Measurements from ENCODE around the gene SH3RF3.

The SH3RF3 gene

DNA sequence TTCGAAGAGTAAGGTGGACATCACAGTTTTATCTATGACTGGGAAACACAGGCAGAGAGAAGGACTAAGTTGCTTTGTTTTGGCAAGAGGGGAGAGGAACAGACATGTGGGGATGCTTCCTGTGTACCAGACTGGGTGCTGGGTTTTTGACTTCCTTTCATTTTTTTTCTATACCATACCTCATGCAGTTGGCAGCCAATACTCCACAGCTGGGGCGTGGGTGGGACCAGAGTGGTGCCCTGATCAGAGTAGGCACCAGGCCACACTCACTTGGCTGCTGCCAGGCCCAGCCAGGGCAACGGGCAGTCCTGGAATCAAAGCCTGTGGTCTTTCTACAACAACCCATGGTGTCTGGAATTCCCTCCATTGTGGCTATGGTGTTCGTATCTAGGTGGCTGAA is 45.2 kb downstream of the SH3RF3 start:
- no peak for TF ChIP-seq YY1 (IDR thresholded peaks at IDR 0.05; ENCODE audit: insufficient read depth, insufficient read length)
- no peak for TF ChIP-seq ZNF274 (IDR thresholded peaks at IDR 0.05; ENCODE audit: low read depth, low read length)
- no peak for TF ChIP-seq SUZ12 (IDR thresholded peaks at IDR 0.05; ENCODE audit: extremely low read depth, insufficient read depth, insufficient read length)
- Histone ChIP-seq H3K4me3 (ENCODE audit: insufficient read length, low read depth) (no peak overlapping the region), H3K27me3 (ENCODE audit: insufficient read depth, insufficient read length) (no peaks in the 10 kb centered on the region), H3K9me3 (ENCODE audit: insufficient read depth, low read length) (peaks cover 8% of the 10 kb centered on the region; the same call in 1 of the 2 replicates), H3K9ac (ENCODE audit: insufficient read length, low read depth) (no peak overlapping the region), H3K4me1 (ENCODE audit: insufficient read depth, insufficient read length) (peaks cover 22% of the 10 kb centered on the region), H3K36me3 (ENCODE audit: insufficient read depth, insufficient read length, low read length) (no peaks in the 10 kb centered on the region)
- DNase-seq (ENCODE audit: low read depth, low spot score), result no peak

GRCh38 chr2:109174626-109175349 is 45.8 kb downstream of the SH3RF3 start:
- no peaks in the 10 kb centered on the region for H3K36me3 ChIP-seq (ENCODE audit: insufficient read depth, insufficient read length, low read length)
- H3K9me3 ChIP-seq (ENCODE audit: insufficient read depth, low read length), result peaks cover 14% of the 10 kb centered on the region; the same call in 1 of the 2 replicates
- TF ChIP-seq ZNF274 (IDR thresholded peaks at IDR 0.05; ENCODE audit: low read depth, low read length) (no peak), SUZ12 (IDR thresholded peaks at IDR 0.05; ENCODE audit: extremely low read depth, insufficient read depth, insufficient read length) (no peak), YY1 (IDR thresholded peaks at IDR 0.05; ENCODE audit: insufficient read depth, insufficient read length) (no peak)
- H3K27me3 ChIP-seq (ENCODE audit: insufficient read depth, insufficient read length), result no peaks in the 10 kb centered on the region
- H3K4me1 ChIP-seq (ENCODE audit: insufficient read depth, insufficient read length), result peaks cover 22% of the 10 kb centered on the region
- H3K9ac ChIP-seq (ENCODE audit: insufficient read length, low read depth), result no peak overlapping the region
- H3K4me3 ChIP-seq (ENCODE audit: insufficient read length, low read depth), result no peak overlapping the region
- DNase-seq (ENCODE audit: low read depth, low spot score), result no peak

GRCh38 chr2:109175350-109175678 is 46.3 kb downstream of the SH3RF3 start:
- H3K4me1 ChIP-seq (ENCODE audit: insufficient read depth, insufficient read length), result peaks cover 22% of the 10 kb centered on the region
- TF ChIP-seq SUZ12 (IDR thresholded peaks at IDR 0.05; ENCODE audit: extremely low read depth, insufficient read depth, insufficient read length) (no peak), YY1 (IDR thresholded peaks at IDR 0.05; ENCODE audit: insufficient read depth, insufficient read length) (no peak), ZNF274 (IDR thresholded peaks at IDR 0.05; ENCODE audit: low read depth, low read length) (no peak)
- peaks cover 19% of the 10 kb centered on the region; the same call in 1 of the 2 replicates for H3K9me3 ChIP-seq (ENCODE audit: insufficient read depth, low read length)
- DNase-seq (ENCODE audit: low read depth, low spot score), result no peak
- H3K9ac ChIP-seq (ENCODE audit: insufficient read length, low read depth), result no peak overlapping the region
- no peak overlapping the region for H3K4me3 ChIP-seq (ENCODE audit: insufficient read length, low read depth)
- H3K27me3 ChIP-seq (ENCODE audit: insufficient read depth, insufficient read length), result no peaks in the 10 kb centered on the region
- no peaks in the 10 kb centered on the region for H3K36me3 ChIP-seq (ENCODE audit: insufficient read depth, insufficient read length, low read length)

GRCh38 chr2:109176928-109177327 is 47.9 kb downstream of the SH3RF3 start:
- DNase-seq (ENCODE audit: low read depth, low spot score), result peak; percentile 16
- H3K4me1 ChIP-seq (ENCODE audit: insufficient read depth, insufficient read length), result peaks cover 22% of the 10 kb centered on the region
- no peak overlapping the region for H3K4me3 ChIP-seq (ENCODE audit: insufficient read length, low read depth)
- H3K9me3 ChIP-seq (ENCODE audit: insufficient read depth, low read length), result peaks cover 20% of the 10 kb centered on the region; the same call in 1 of the 2 replicates
- H3K36me3 ChIP-seq (ENCODE audit: insufficient read depth, insufficient read length, low read length), result no peaks in the 10 kb centered on the region
- H3K27me3 ChIP-seq (ENCODE audit: insufficient read depth, insufficient read length), result no peaks in the 10 kb centered on the region
- H3K9ac ChIP-seq (ENCODE audit: insufficient read length, low read depth), result no peak overlapping the region
- no peak for TF ChIP-seq ZNF274 (IDR thresholded peaks at IDR 0.05; ENCODE audit: low read depth, low read length)
- TF ChIP-seq SUZ12 (IDR thresholded peaks at IDR 0.05; ENCODE audit: extremely low read depth, insufficient read depth, insufficient read length), result no peak
- TF ChIP-seq YY1 (IDR thresholded peaks at IDR 0.05; ENCODE audit: insufficient read depth, insufficient read length), result no peak

- Histone ChIP-seq H3K27me3 (ENCODE audit: insufficient read depth, insufficient read length) (no peaks in the 10 kb centered on the region), H3K9me3 (ENCODE audit: insufficient read depth, low read length) (peaks cover 20% of the 10 kb centered on the region; the same call in 1 of the 2 replicates), H3K4me3 (ENCODE audit: insufficient read length, low read depth) (no peak overlapping the region), H3K4me1 (ENCODE audit: insufficient read depth, insufficient read length) (peaks cover 15% of the 10 kb centered on the region), H3K9ac (ENCODE audit: insufficient read length, low read depth) (no peak overlapping the region), H3K36me3 (ENCODE audit: insufficient read depth, insufficient read length, low read length) (no peaks in the 10 kb centered on the region)
- no peak for DNase-seq (ENCODE audit: low read depth, low spot score)
- TF ChIP-seq SUZ12 (IDR thresholded peaks at IDR 0.05; ENCODE audit: extremely low read depth, insufficient read depth, insufficient read length) (no peak), ZNF274 (IDR thresholded peaks at IDR 0.05; ENCODE audit: low read depth, low read length) (no peak), YY1 (IDR thresholded peaks at IDR 0.05; ENCODE audit: insufficient read depth, insufficient read length) (no peak)
These were observed 48.6 kb downstream of the SH3RF3 start for GRCh38 chr2:109177635-109178034.

DNA sequence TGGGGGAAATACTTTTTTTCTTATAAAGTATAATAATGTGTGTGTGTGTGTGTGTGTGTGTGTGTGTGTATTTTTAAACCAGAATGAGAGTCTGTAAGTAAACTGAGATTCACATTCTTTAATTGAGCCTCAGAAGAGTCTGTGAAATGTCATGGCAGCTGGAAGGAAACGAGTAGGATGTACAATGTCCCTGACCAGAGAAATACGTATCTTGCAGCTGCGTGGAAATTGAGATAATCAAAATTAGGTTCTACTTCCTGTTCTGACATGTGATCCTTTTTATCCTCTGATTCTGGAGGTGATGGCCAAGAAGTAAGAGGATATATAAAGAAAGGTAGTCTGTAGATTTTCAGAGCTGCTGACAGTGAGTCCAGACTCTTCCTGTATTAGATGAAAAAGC is 50.0 kb downstream of the SH3RF3 start:
- Histone ChIP-seq H3K27me3 (ENCODE audit: insufficient read depth, insufficient read length) (no peaks in the 10 kb centered on the region), H3K4me3 (ENCODE audit: insufficient read length, low read depth) (no peak overlapping the region), H3K9ac (ENCODE audit: insufficient read length, low read depth) (no peak overlapping the region), H3K9me3 (ENCODE audit: insufficient read depth, low read length) (peaks cover 20% of the 10 kb centered on the region; the same call in 1 of the 2 replicates), H3K36me3 (ENCODE audit: insufficient read depth, insufficient read length, low read length) (no peaks in the 10 kb centered on the region), H3K4me1 (ENCODE audit: insufficient read depth, insufficient read length) (peaks cover 6% of the 10 kb centered on the region)
- DNase-seq (ENCODE audit: low read depth, low spot score), result no peak
- TF ChIP-seq ZNF274 (IDR thresholded peaks at IDR 0.05; ENCODE audit: low read depth, low read length) (no peak), YY1 (IDR thresholded peaks at IDR 0.05; ENCODE audit: insufficient read depth, insufficient read length) (no peak), SUZ12 (IDR thresholded peaks at IDR 0.05; ENCODE audit: extremely low read depth, insufficient read depth, insufficient read length) (no peak)

DNA sequence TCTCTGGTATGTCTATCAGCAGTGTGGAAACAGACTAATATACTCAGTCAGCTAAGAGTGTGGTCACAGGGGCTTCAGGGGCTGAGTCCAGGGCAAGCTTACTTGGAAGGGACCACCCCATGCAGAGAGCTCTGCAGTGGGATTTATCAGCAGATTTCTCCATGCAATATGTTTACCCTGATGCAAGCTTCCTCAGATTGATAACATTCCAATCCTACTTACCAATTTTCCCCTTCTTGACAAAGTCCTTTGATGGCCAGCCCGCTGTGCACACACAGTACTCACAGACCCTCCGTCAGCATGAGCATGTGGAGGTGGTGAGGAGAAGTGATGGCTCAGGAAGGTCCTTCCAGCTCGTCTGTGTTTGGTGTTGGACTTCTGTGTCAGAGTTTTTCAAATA is 51.8 kb downstream of the SH3RF3 start:
- Histone ChIP-seq H3K9ac (ENCODE audit: insufficient read length, low read depth) (no peak overlapping the region), H3K4me3 (ENCODE audit: insufficient read length, low read depth) (no peak overlapping the region), H3K27me3 (ENCODE audit: insufficient read depth, insufficient read length) (no peaks in the 10 kb centered on the region), H3K36me3 (ENCODE audit: insufficient read depth, insufficient read length, low read length) (no peaks in the 10 kb centered on the region), H3K4me1 (ENCODE audit: insufficient read depth, insufficient read length) (peaks cover 5% of the 10 kb centered on the region), H3K9me3 (ENCODE audit: insufficient read depth, low read length) (peaks cover 14% of the 10 kb centered on the region; the same call in 1 of the 2 replicates)
- DNase-seq (ENCODE audit: low read depth, low spot score), result no peak
- TF ChIP-seq YY1 (IDR thresholded peaks at IDR 0.05; ENCODE audit: insufficient read depth, insufficient read length), result no peak
- TF ChIP-seq ZNF274 (IDR thresholded peaks at IDR 0.05; ENCODE audit: low read depth, low read length), result no peak

All from NT2/D1 (cell line).